Activated naive CD8-positive, alpha-beta T cell treated with anti-CD3 and anti-CD28 coated beads, Interleukin-2, amount 10 ng/mL, durations not matched to agents 7 days and 5 days (primary cell): Measurements from ENCODE around the gene MMP27. TPM values are rescaled to one million over a fixed set of nuclear protein-coding genes. Genes with fewer than 3 reads are reported as not detected.

ENCODE experiments used
- ATAC-seq: fragments of 150-1000 bp; cut with Tn5 transposase; one replicate; pipeline ENCODE4 v1.10.0; 2021; ENCODE audit warnings: low read depth, moderate library complexity
- POLR2A ChIA-PET: fragments of 350-600 bp; sonication (Branson Sonifier 250); formaldehyde crosslinking; loops from one replicate; lab custom pipeline; 2021; ENCODE audit warnings: antibody characterized with exemption; lab: Charles Lee
- DNase-seq: peaks from one replicate; pipeline ENCODE4 v3.0.0; 2021
- H3K27ac Mint-ChIP-seq: one replicate; pipeline ENCODE4 v1.8.0; 2022; ENCODE audit warnings: mild to moderate bottlenecking, mixed read lengths
- H3K27me3 Mint-ChIP-seq: one replicate; pipeline ENCODE4 v1.8.0; 2022; ENCODE audit warnings: mild to moderate bottlenecking, moderate library complexity, mixed read lengths
- H3K36me3 Mint-ChIP-seq: one replicate; pipeline ENCODE4 v1.8.0; 2021; ENCODE audit warnings: mild to moderate bottlenecking, mixed read lengths
- H3K4me1 Mint-ChIP-seq: one replicate; pipeline ENCODE4 v1.8.0; 2021; ENCODE audit warnings: mixed read lengths
- H3K4me3 Mint-ChIP-seq: one replicate; pipeline ENCODE4 v1.8.0; 2022; ENCODE audit warnings: mild to moderate bottlenecking, moderate library complexity, mixed read lengths
- H3K9me3 Mint-ChIP-seq: one replicate; pipeline ENCODE4 v1.8.0; 2021; ENCODE audit warnings: mixed read lengths
- total RNA-seq, 2 experiments: library from RNA; stranded (reverse); gene quantifications; one replicate each; pipeline ENCODE4 v1.2.3, GENCODE V29; 2021

MMP27 gene
- total RNA-seq, 2 experiments from 2014 or later: not detected

- ATAC-seq: no peak
- POLR2A ChIA-PET: no interaction called here
Observed at GRCh38 chr11:102719620-102720277, 14.2 kb upstream of the MMP27 start.

DNA sequence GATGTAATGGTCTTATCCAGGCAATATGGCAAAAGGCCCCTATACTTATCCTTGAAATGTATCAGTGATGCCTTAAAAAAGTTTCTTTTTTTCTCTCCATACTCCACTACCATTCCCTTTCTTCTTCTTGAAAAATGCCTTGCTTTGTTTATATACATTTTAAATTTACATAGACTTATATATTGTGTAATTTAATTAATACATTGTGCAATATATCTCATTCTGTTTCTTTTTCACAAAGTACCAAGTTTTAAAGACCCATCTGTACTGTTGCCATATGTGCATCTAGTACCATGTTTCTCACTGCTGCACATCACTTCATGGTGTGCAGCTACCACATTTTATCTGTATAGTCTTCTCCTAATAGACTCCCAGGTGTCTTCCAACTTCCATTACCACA lies 11.7 kb upstream of the MMP27 start:
- POLR2A ChIA-PET: no interaction called here
- no peaks in the 10 kb centered on the region for H3K36me3 Mint-ChIP-seq
- H3K4me3 Mint-ChIP-seq: no peak overlapping the region
- peaks cover 9% of the 10 kb centered on the region for H3K27me3 Mint-ChIP-seq
- no peaks in the 10 kb centered on the region for H3K4me1 Mint-ChIP-seq
- ATAC-seq (no peak), DNase-seq (no peak)
- no peaks in the 10 kb centered on the region for H3K9me3 Mint-ChIP-seq
- H3K27ac Mint-ChIP-seq: no peak overlapping the region

More at GRCh38 chr11:102719620-102720277, 14.2 kb upstream of the MMP27 start:
- no peak overlapping the region for H3K27ac Mint-ChIP-seq
- no peaks in the 10 kb centered on the region for H3K36me3 Mint-ChIP-seq
- no peaks in the 10 kb centered on the region for H3K9me3 Mint-ChIP-seq
- no peaks in the 10 kb centered on the region for H3K4me1 Mint-ChIP-seq
- H3K27me3 Mint-ChIP-seq: peaks cover 11% of the 10 kb centered on the region
- no peak for DNase-seq
- no peak overlapping the region for H3K4me3 Mint-ChIP-seq

DNA sequence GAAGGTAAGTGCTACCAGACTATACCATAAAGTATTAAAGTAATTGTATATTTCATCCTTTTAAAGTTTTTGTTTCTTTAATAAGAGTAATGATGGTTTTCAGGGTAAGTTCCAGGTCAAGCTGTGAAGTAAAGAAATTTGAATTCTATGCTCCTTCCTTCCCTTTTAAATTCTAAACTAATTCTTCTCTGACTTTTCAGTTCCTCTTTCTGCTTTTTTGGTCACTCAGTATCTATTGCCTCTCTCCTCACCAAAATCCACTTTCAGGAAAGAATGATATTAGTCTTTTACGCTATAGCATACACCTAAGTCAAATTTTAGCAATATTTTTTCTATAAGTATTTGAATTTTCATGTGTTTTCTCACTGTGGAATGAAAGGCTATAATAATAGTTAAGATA lies 11.0 kb upstream of the MMP27 start:
- Mint-ChIP-seq H3K27me3 (peaks cover 10% of the 10 kb centered on the region), H3K4me3 (no peak overlapping the region)

DNA sequence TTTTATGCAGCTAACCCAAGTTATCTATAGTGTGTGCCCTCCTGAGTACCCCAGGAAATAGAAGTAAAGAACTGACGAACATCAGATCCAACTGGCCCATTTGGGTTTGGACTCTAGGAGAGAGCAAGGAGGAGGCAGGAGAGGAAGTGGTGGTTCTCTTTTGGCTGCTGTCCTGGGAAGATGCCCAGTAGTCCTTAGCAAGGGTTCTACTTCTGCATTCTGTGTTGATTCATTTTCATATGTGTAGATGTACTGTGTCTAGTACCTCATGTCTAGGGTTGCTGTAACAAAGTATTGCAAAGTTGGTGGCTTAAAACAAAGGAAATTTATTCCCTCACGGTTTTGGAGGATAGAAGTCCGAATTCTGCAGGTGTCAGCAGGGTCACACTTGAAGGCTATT lies 6.6 kb upstream of the MMP27 start:
- POLR2A ChIA-PET: no interaction called here
- ATAC-seq (no peak), DNase-seq (no peak)
- Mint-ChIP-seq H3K27me3 (peaks cover 18% of the 10 kb centered on the region), H3K27ac (no peak overlapping the region), H3K4me1 (no peaks in the 10 kb centered on the region), H3K36me3 (no peaks in the 10 kb centered on the region), H3K9me3 (no peaks in the 10 kb centered on the region), H3K4me3 (no peak overlapping the region)

More for the DNA sequence above, 11.0 kb upstream of the MMP27 start:
- POLR2A ChIA-PET: no interaction called here
- Mint-ChIP-seq H3K27ac (no peak overlapping the region), H3K36me3 (no peaks in the 10 kb centered on the region), H3K9me3 (no peaks in the 10 kb centered on the region), H3K4me1 (no peaks in the 10 kb centered on the region)
- ATAC-seq (no peak), DNase-seq (no peak)

GRCh38 chr11:102709201-102709945 lies 3.8 kb upstream of the MMP27 start:
- Mint-ChIP-seq H3K4me1 (peaks cover 3% of the 10 kb centered on the region), H3K36me3 (no peaks in the 10 kb centered on the region), H3K9me3 (no peaks in the 10 kb centered on the region), H3K27ac (no peak overlapping the region), H3K27me3 (peaks cover 23% of the 10 kb centered on the region), H3K4me3 (no peak overlapping the region)
- DNase-seq (no peak), ATAC-seq (no peak)
- POLR2A ChIA-PET: no interaction called here

DNA sequence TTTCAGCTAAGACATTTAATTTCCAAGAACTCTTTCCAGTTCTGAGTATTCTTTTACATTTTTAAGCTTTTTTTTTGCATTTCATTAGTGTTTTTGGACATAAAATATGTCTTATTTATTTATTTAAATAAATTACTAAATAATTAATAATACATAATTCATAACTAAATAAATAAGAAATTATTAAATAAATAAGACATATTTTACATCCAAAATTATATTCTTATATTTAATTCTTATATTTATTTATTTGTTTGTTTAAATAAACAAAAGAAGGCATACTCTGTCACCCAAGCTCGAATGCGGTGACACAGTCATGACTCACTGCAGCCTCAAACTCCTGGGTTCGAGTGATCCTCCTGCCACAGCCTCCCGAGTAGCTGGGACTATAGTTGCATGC lies 3.1 kb upstream of the MMP27 start:
- no peak overlapping the region for H3K27ac Mint-ChIP-seq
- ATAC-seq: no peak
- no peaks in the 10 kb centered on the region for H3K9me3 Mint-ChIP-seq
- POLR2A ChIA-PET: no interaction called here
- no peak for DNase-seq
- H3K36me3 Mint-ChIP-seq: no peaks in the 10 kb centered on the region
- H3K4me1 Mint-ChIP-seq: peaks cover 10% of the 10 kb centered on the region
- H3K4me3 Mint-ChIP-seq: no peak overlapping the region
- peaks cover 23% of the 10 kb centered on the region for H3K27me3 Mint-ChIP-seq

DNA sequence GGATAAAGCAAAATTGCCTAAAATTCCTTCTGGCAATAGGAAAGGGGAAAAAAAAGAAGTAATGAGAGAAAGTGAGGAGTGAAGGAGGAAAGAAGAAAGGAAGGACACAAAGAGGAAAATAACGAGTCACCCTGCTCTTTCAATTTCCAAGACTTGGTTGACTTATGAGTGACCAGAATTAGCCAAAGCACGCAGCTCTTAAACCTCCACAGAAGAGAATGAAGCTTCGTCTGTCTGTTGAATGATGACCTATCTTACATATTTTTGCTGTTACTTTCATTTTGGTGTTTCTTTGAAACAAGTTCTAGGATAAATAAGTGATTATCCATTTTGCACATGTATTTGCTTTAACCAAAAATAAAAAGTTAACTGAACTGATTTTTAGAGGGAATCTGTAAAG lies 728 bp downstream of the MMP27 start:
- Mint-ChIP-seq H3K9me3 (no peaks in the 10 kb centered on the region), H3K27ac (no peak overlapping the region), H3K36me3 (no peaks in the 10 kb centered on the region), H3K4me1 (peaks cover 11% of the 10 kb centered on the region), H3K27me3 (peaks cover 18% of the 10 kb centered on the region), H3K4me3 (no peak overlapping the region)
- POLR2A ChIA-PET: no interaction called here
- no peak for DNase-seq
- no peak for ATAC-seq

DNA sequence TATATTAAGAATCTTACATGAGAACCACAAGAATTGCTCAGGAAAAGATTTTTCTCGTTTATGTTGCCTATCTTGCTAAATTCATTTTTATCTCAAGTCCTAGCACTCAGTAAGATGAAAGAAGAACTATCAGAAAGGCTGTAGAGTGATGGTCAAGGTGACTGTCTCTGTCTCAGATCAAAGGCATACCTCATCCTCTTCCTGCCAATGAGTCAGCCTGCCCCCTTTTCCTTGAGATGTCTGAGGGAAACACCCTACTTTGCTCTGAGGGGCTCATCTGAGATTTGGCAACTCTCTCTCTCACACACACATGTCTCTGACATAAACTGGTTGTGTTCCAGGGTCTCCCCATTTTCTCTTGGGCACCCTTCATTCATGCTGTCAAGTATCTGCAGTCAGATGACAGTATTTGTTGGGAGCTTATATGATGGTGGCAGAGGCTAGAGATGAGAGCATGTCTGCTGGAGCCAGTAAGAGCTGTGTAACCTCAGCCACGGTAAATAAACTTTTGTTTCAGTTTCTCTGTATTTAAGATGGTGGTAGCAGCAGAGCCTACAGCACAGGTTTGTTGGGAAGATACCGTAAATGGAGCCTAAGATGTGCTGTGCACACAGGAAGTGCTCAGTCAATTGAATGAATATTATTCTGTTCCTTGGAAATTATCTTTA lies 1.6 kb downstream of the MMP27 start:
- Mint-ChIP-seq H3K27me3 (peaks cover 17% of the 10 kb centered on the region), H3K4me3 (peak overlapping the region; percentile 30), H3K27ac (no peak overlapping the region), H3K9me3 (no peaks in the 10 kb centered on the region), H3K36me3 (no peaks in the 10 kb centered on the region), H3K4me1 (peaks cover 11% of the 10 kb centered on the region)
- POLR2A ChIA-PET: no interaction called here
- DNase-seq (no peak), ATAC-seq (peak; percentile 71)

- POLR2A ChIA-PET: no interaction called here
- ATAC-seq: no peak
- no peaks in the 10 kb centered on the region for H3K36me3 Mint-ChIP-seq
- H3K4me3 Mint-ChIP-seq: no peak overlapping the region
- DNase-seq: no peak
- no peaks in the 10 kb centered on the region for H3K4me1 Mint-ChIP-seq
- H3K9me3 Mint-ChIP-seq: no peaks in the 10 kb centered on the region
- H3K27ac Mint-ChIP-seq: no peak overlapping the region
- peaks cover 16% of the 10 kb centered on the region for H3K27me3 Mint-ChIP-seq
Observed at GRCh38 chr11:102695201-102695600, 10.4 kb downstream of the MMP27 start.

DNA sequence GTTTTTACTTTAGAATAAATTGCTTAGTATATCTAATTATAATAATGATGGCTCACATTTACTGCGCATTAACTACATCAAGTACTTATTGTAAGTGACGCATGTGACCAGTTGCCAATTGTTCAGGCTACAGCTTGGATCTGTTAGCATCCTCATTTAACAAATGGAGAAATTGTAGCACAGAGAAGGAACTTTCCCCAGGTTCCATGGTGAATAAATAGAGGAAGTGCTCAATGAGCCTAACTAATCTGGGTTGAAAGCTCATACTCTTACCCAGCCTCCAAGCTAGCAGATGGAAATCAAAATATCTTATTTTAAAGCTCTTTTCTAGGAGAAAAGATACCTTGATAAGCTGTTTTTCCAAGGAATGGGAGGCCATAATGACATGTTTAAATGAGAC lies 19.8 kb downstream of the MMP27 start:
- Mint-ChIP-seq H3K9me3 (no peaks in the 10 kb centered on the region), H3K27ac (no peak overlapping the region), H3K36me3 (no peaks in the 10 kb centered on the region), H3K27me3 (peaks cover 14% of the 10 kb centered on the region), H3K4me3 (no peak overlapping the region), H3K4me1 (no peaks in the 10 kb centered on the region)
- POLR2A ChIA-PET: no interaction called here
- ATAC-seq (no peak), DNase-seq (no peak)

DNA sequence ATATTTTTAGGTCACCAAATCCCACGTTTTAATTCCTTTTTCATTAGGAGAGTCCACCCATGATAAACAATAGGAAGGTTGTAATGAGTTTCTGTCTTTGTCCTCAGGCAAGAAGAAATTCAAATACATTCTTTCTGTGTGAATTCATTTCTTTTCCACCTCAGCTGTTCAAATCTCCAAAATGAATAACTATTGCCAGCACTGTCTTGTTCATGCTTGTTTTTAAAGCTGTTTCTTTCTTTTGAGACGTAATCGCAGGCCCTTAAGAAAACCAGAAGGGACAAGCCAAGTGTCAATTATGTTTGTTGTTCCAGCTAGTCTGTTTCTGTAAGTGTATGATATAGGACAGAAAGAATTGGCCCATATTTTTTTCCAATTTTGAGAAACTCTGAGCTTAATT lies 20.2 kb downstream of the MMP27 start:
- POLR2A ChIA-PET: no interaction called here
- Mint-ChIP-seq H3K4me1 (no peaks in the 10 kb centered on the region), H3K9me3 (no peaks in the 10 kb centered on the region), H3K27ac (no peak overlapping the region), H3K36me3 (no peaks in the 10 kb centered on the region), H3K27me3 (peaks cover 14% of the 10 kb centered on the region), H3K4me3 (no peak overlapping the region)
- no peak for ATAC-seq
- no peak for DNase-seq

- ATAC-seq (no peak), DNase-seq (no peak)
- H3K4me1 Mint-ChIP-seq: no peaks in the 10 kb centered on the region
- no peak overlapping the region for H3K4me3 Mint-ChIP-seq
- POLR2A ChIA-PET: no interaction called here
- H3K27me3 Mint-ChIP-seq: peaks cover 14% of the 10 kb centered on the region
- no peaks in the 10 kb centered on the region for H3K36me3 Mint-ChIP-seq
- H3K9me3 Mint-ChIP-seq: no peaks in the 10 kb centered on the region
- H3K27ac Mint-ChIP-seq: no peak overlapping the region
Observed at GRCh38 chr11:102683277-102683676, 22.3 kb downstream of the MMP27 start.

DNA sequence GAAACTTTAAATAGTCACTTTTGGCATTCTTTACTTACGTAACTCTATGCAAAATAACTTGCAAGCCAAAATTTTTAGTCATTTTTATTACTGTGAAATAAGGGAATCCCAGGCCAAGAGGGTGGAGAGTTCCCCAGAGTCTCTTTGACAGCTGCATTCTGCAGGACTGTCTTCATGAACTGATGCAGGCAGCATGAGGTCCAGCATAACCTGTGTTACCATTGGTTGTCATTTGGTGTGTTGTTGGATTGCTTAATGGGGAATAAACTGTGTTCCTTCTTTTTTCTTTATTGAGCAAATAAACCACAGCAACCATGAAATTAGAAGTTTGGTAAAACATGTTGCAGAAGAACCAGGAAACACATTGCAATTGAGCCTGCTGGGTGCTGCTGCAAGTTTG lies 24.6 kb downstream of the MMP27 start:
- no peaks in the 10 kb centered on the region for H3K36me3 Mint-ChIP-seq
- H3K4me1 Mint-ChIP-seq: no peaks in the 10 kb centered on the region
- POLR2A ChIA-PET: no interaction called here
- no peak overlapping the region for H3K4me3 Mint-ChIP-seq
- ATAC-seq (no peak), DNase-seq (no peak)
- no peaks in the 10 kb centered on the region for H3K9me3 Mint-ChIP-seq
- H3K27me3 Mint-ChIP-seq: peaks cover 12% of the 10 kb centered on the region
- no peak overlapping the region for H3K27ac Mint-ChIP-seq

GRCh38 chr11:102678022-102678421 lies 27.5 kb downstream of the MMP27 start:
- Mint-ChIP-seq H3K27me3 (peaks cover 10% of the 10 kb centered on the region), H3K4me1 (no peaks in the 10 kb centered on the region), H3K9me3 (no peaks in the 10 kb centered on the region), H3K36me3 (no peaks in the 10 kb centered on the region), H3K27ac (no peak overlapping the region), H3K4me3 (no peak overlapping the region)
- POLR2A ChIA-PET: no interaction called here
- DNase-seq: no peak
- no peak for ATAC-seq
